KOPT-K1 (cell line): Measurements from ENCODE around the gene DHRS12.
A peak's percentile ranks its signal among the peaks of the same experiment; 100 is the strongest.

ENCODE experiments used
- H3K27ac ChIP-seq: fragments of 200-600 bp; sonication (generic); 2 replicates; pipeline ENCODE4 v1.5.1; 2016; ENCODE audit warnings: antibody characterized with exemption, mild to moderate bottlenecking, low read depth, low read length; ENCODE audit not compliant: poor library complexity, severe bottlenecking
- H3K36me3 ChIP-seq: fragments of 200-600 bp; sonication (generic); 2 replicates; pipeline ENCODE4 v1.5.1; 2017; ENCODE audit warnings: antibody characterized with exemption, mild to moderate bottlenecking, low read length, moderate library complexity; ENCODE audit not compliant: insufficient read depth
- H3K9me3 ChIP-seq: fragments of 200-600 bp; sonication (generic); 2 replicates; pipeline ENCODE4 v1.5.1; 2017; ENCODE audit warnings: antibody characterized with exemption, low read length, mild to moderate bottlenecking; ENCODE audit not compliant: insufficient read depth, poor library complexity, severe bottlenecking

The DHRS12 gene

GRCh38 chr13:51805313-51805712 is 1.4 kb upstream of the DHRS12 start:
- Histone ChIP-seq H3K36me3 (no peaks in the 10 kb centered on the region), H3K9me3 (no peaks in the 10 kb centered on the region), H3K27ac (no peak overlapping the region)

GRCh38 chr13:51804295-51805172 is 571 bp upstream of the DHRS12 start:
- Histone ChIP-seq H3K27ac (peak overlapping the region; percentile 80), H3K36me3 (no peaks in the 10 kb centered on the region), H3K9me3 (no peaks in the 10 kb centered on the region)

- H3K36me3 ChIP-seq: no peaks in the 10 kb centered on the region
- no peaks in the 10 kb centered on the region for H3K9me3 ChIP-seq
- peak overlapping the region; percentile 80 for H3K27ac ChIP-seq
Observed at GRCh38 chr13:51802631-51803418, 1.1 kb downstream of the DHRS12 start.

- Histone ChIP-seq H3K9me3 (no peaks in the 10 kb centered on the region), H3K36me3 (no peaks in the 10 kb centered on the region), H3K27ac (no peak overlapping the region)
Observed at GRCh38 chr13:51801631-51802099, 2.3 kb downstream of the DHRS12 start.

- H3K36me3 ChIP-seq: no peaks in the 10 kb centered on the region
- H3K9me3 ChIP-seq: no peaks in the 10 kb centered on the region
- H3K27ac ChIP-seq: no peak overlapping the region
Observed at GRCh38 chr13:51800486-51800885, 3.5 kb downstream of the DHRS12 start.

- no peak overlapping the region for H3K27ac ChIP-seq
- H3K9me3 ChIP-seq: no peaks in the 10 kb centered on the region
- no peaks in the 10 kb centered on the region for H3K36me3 ChIP-seq
Observed at GRCh38 chr13:51799261-51799660, 4.7 kb downstream of the DHRS12 start.

GRCh38 chr13:51797664-51798488 is 6.1 kb downstream of the DHRS12 start:
- no peaks in the 10 kb centered on the region for H3K36me3 ChIP-seq
- no peak overlapping the region for H3K27ac ChIP-seq
- H3K9me3 ChIP-seq: no peaks in the 10 kb centered on the region

GRCh38 chr13:51796546-51796945 is 7.4 kb downstream of the DHRS12 start:
- no peaks in the 10 kb centered on the region for H3K9me3 ChIP-seq
- H3K27ac ChIP-seq: no peak overlapping the region
- H3K36me3 ChIP-seq: no peaks in the 10 kb centered on the region

GRCh38 chr13:51795419-51795818 is 8.5 kb downstream of the DHRS12 start:
- H3K36me3 ChIP-seq: no peaks in the 10 kb centered on the region
- H3K9me3 ChIP-seq: no peaks in the 10 kb centered on the region
- no peak overlapping the region for H3K27ac ChIP-seq

- Histone ChIP-seq H3K36me3 (no peaks in the 10 kb centered on the region), H3K27ac (no peak overlapping the region), H3K9me3 (no peaks in the 10 kb centered on the region)
Observed at GRCh38 chr13:51794964-51795363, 9.0 kb downstream of the DHRS12 start.

GRCh38 chr13:51793570-51794271 is 10.2 kb downstream of the DHRS12 start:
- Histone ChIP-seq H3K27ac (no peak overlapping the region), H3K36me3 (no peaks in the 10 kb centered on the region), H3K9me3 (no peaks in the 10 kb centered on the region)

- no peaks in the 10 kb centered on the region for H3K9me3 ChIP-seq
- H3K27ac ChIP-seq: no peak overlapping the region
- no peaks in the 10 kb centered on the region for H3K36me3 ChIP-seq
Observed at GRCh38 chr13:51786425-51787265, 17.3 kb downstream of the DHRS12 start.

- Histone ChIP-seq H3K9me3 (no peaks in the 10 kb centered on the region), H3K27ac (no peak overlapping the region)
Observed at GRCh38 chr13:51785712-51786424, 18.1 kb downstream of the DHRS12 start.

More at GRCh38 chr13:51785712-51786424, 18.1 kb downstream of the DHRS12 start:
- no peaks in the 10 kb centered on the region for H3K36me3 ChIP-seq
